Panc1 (cell line): ENCODE results near the gene CLSTN2.

Source experiments
- CTCF ChIP-seq: fragments of 450-650 bp; IDR thresholded peaks from 2 replicates; pipeline ENCODE4 v1.5.1; 2017; ENCODE audit warnings: mild to moderate bottlenecking
- POLR2AphosphoS5 ChIP-seq: IDR thresholded peaks from 2 replicates; pipeline ENCODE4 v1.6.1; 2012; ENCODE audit warnings: mild to moderate bottlenecking, low read depth, low read length, moderate library complexity
- REST ChIP-seq, 2 experiments: IDR thresholded peaks; 2 replicates each; pipeline ENCODE4 v1.6.1; 2011 to 2012; ENCODE audit warnings: low read depth in 2 of 2, control low read depth in 1 of 2, low read length in 1 of 2, mild to moderate bottlenecking in 1 of 2, moderate library complexity in 1 of 2; ENCODE audit not compliant: insufficient read depth in 1 of 2

DNA sequence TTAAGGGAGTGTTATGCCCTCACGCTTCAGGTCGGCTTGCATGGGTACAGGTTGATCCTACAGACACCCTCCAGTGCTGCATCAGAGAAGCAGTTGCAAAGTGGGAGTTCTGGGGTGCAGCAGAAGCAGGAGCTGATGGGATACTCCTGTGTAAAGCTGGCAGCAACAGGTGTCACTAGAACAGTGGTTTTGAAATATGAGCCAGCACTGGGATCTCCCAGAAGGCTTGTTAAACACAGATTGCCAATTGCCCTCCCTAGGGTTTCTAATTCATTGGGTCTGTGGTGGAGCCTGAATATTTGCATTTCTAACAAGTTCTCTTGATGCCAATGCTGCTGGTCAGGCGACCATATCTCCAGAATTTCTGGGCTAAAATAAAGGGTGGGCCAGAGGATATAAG, 350.4 kb downstream of the CLSTN2 start:
- no peak for TF ChIP-seq REST (IDR thresholded peaks at IDR 0.05; ENCODE audit: insufficient read depth in 1 of 2, low read depth in 2 of 2, low read length in 1 of 2)
- TF ChIP-seq CTCF: no peak
- no peak for TF ChIP-seq POLR2AphosphoS5
